ENCODE data around the gene SERGEF.

Gene SERGEF

GRCh38 chr11:17745023-17745772 is 267.6 kb downstream of the SERGEF start:
- ATAC-seq, result no peak

- no peak for ATAC-seq
Measured at GRCh38 chr11:17744151-17744940, 268.5 kb downstream of the SERGEF start.

GRCh38 chr11:17743808-17744119 is 269.1 kb downstream of the SERGEF start:
- no peak for ATAC-seq

GRCh38 chr11:17743026-17743807 is 269.6 kb downstream of the SERGEF start:
- ATAC-seq, result no peak

- ATAC-seq, result no peak
Measured at GRCh38 chr11:17742019-17742418, 270.8 kb downstream of the SERGEF start.

GRCh38 chr11:17741487-17741886 is 271.4 kb downstream of the SERGEF start:
- ATAC-seq, result no peak

- ATAC-seq, result no peak
Measured at GRCh38 chr11:17740649-17741235, 272.1 kb downstream of the SERGEF start.

GRCh38 chr11:17739945-17740338 is 272.9 kb downstream of the SERGEF start:
- no peak for ATAC-seq

GRCh38 chr11:17738151-17738973 is 274.5 kb downstream of the SERGEF start:
- ATAC-seq, result no peak

Data from activated CD4-positive, CD25-positive, alpha-beta regulatory T cell treated with anti-CD3 and anti-CD28 coated beads, Interleukin-2, amount 50 U/mL, for 24 hours (primary cell).